ENCODE measurements around the gene LPAR6. TPM values are rescaled to one million over a fixed set of nuclear protein-coding genes. Genes with fewer than 3 reads are reported as not detected.

The LPAR6 gene
- total RNA-seq, 1 donor from 2014 or later: 6.2 TPM

DNA sequence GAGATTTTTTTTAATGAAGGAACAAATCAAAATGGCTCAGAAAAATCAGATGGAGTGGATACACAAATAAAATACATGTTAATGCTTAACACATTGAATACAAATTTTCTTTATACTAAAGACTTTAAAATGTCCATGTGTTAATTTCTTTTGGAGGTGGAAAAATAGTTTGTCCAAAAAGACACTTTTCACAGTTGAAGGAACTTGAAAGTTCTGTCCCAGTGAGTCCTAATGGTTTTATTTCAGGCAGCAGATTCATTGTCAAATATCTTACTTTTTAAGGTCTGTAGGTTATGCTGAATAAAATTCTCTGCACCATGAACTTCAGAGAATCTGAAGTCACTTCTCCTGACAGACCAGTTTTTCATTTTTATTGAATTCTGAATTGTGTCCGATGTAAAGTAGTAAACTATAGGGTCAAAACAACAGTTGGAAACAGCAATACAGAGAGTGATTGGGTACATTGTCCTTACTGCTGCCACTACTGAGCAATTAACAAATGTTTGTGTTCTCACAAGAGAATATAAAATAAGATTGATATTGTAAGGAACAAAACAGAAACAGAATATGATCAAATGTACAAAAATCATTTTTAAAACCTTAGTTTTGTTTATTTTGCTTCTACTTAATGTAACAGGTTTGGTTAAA is 1.6 kb downstream of the LPAR6 start:
- Histone ChIP-seq H3K36me3 (ENCODE audit: control insufficient read depth, insufficient read depth, low read length) (no peaks in the 10 kb centered on the region), H3K4me3 (ENCODE audit: low read depth, low read length) (peak overlapping the region; percentile 50), H3K27me3 (ENCODE audit: control insufficient read depth, insufficient read depth, low read length) (no peaks in the 10 kb centered on the region)
- TF ChIP-seq, protein P1, sequence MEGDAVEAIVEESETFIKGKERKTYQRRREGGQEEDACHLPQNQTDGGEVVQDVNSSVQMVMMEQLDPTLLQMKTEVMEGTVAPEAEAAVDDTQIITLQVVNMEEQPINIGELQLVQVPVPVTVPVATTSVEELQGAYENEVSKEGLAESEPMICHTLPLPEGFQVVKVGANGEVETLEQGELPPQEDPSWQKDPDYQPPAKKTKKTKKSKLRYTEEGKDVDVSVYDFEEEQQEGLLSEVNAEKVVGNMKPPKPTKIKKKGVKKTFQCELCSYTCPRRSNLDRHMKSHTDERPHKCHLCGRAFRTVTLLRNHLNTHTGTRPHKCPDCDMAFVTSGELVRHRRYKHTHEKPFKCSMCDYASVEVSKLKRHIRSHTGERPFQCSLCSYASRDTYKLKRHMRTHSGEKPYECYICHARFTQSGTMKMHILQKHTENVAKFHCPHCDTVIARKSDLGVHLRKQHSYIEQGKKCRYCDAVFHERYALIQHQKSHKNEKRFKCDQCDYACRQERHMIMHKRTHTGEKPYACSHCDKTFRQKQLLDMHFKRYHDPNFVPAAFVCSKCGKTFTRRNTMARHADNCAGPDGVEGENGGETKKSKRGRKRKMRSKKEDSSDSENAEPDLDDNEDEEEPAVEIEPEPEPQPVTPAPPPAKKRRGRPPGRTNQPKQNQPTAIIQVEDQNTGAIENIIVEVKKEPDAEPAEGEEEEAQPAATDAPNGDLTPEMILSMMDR (IDR thresholded peaks at IDR 0.05; ENCODE audit: insufficient read depth, low read length, poor library complexity, severe bottlenecking): no peak
- DNase-seq (ENCODE audit: low read depth): no peak

DNA sequence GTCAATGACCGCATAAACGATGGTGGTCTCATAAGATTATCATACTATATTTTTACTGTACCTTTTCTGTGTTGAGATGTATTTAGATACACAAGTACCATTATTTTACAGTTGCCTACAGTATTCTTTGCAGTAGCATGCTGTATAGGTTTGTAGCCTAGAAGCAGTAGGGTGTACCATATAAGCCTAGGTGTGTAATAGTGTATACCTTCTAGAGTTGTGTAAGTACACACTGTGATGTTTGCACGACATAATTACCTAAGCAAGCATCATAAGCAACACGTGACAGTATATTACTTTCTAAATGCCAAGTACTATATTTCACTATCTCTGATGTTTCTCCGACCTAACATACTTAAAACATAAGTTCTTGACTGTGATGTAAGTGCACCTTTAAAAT is 2.7 kb downstream of the LPAR6 start:
- DNase-seq (ENCODE audit: low read depth): no peak
- Histone ChIP-seq H3K27me3 (ENCODE audit: control insufficient read depth, insufficient read depth, low read length) (no peaks in the 10 kb centered on the region), H3K36me3 (ENCODE audit: control insufficient read depth, insufficient read depth, low read length) (no peaks in the 10 kb centered on the region), H3K4me3 (ENCODE audit: low read depth, low read length) (peak overlapping the region; percentile 17)
- TF ChIP-seq, protein P1 (IDR thresholded peaks at IDR 0.05; ENCODE audit: insufficient read depth, low read length, poor library complexity, severe bottlenecking): no peak

DNA sequence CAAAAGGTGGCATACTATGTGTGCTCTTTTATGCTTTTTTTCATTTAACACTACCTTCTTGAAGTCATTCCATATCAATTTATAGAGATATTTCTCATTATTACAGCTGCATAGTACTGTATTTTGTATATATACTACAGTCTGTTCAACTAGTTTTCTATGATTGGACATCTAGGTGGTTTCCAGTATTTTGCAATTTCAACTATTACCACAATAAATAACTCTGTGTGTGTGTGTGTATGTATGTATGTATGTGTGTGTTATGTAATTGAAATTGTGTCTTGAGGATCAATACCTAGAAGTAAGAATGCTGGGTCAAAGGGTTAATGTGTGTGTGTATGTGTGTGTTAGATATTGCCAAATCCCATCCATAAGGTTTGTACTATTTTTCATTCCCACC is 7.0 kb downstream of the LPAR6 start:
- H3K27me3 ChIP-seq (ENCODE audit: control insufficient read depth, insufficient read depth, low read length): no peaks in the 10 kb centered on the region
- H3K4me3 ChIP-seq (ENCODE audit: low read depth, low read length): no peak overlapping the region
- DNase-seq (ENCODE audit: low read depth): no peak
- H3K36me3 ChIP-seq (ENCODE audit: control insufficient read depth, insufficient read depth, low read length): no peaks in the 10 kb centered on the region
- TF ChIP-seq, protein P1 (IDR thresholded peaks at IDR 0.05; ENCODE audit: insufficient read depth, low read length, poor library complexity, severe bottlenecking): no peak

DNA sequence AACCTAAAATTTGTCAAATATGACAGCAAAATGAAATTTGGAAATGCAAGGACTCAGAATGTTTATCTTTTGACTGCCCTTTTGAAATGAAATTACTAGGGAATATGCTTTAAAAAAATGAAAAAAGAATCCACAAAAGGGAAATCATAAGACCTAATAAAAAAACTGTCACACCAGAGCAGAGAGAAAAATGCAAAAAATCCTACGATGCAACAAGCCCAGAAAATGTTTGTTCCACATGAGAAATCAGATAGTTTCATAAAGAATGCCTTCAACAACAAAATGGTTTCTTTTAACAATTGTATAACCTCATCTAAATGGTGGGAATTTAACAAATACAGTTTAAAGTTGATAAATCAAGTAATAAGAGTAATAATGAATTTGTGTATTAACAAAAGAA is 8.0 kb downstream of the LPAR6 start:
- TF ChIP-seq, protein P1 (IDR thresholded peaks at IDR 0.05; ENCODE audit: insufficient read depth, low read length, poor library complexity, severe bottlenecking): no peak
- DNase-seq (ENCODE audit: low read depth): no peak
- Histone ChIP-seq H3K36me3 (ENCODE audit: control insufficient read depth, insufficient read depth, low read length) (no peaks in the 10 kb centered on the region), H3K27me3 (ENCODE audit: control insufficient read depth, insufficient read depth, low read length) (no peaks in the 10 kb centered on the region), H3K4me3 (ENCODE audit: low read depth, low read length) (no peak overlapping the region)

DNA sequence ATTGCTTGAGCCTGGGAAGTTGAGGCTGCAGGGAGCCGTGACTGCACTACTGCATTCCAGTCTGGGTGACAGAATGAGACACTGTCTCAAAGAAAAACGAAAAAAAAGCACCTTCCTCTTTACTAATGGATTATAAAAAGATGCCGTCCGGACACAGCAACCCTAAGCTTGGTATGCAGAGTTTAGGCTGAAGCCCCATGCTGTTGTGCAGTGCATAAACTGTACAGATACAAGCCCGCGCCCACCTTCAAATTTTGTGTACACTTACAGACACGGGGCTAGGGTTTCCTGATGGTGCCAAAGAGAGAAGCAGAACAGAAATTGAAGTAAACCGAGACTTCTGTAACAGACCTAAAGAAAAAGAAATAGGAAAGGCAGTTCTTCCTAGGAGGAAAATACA is 9.0 kb downstream of the LPAR6 start:
- H3K36me3 ChIP-seq (ENCODE audit: control insufficient read depth, insufficient read depth, low read length): no peaks in the 10 kb centered on the region
- no peak for DNase-seq (ENCODE audit: low read depth)
- H3K4me3 ChIP-seq (ENCODE audit: low read depth, low read length): no peak overlapping the region
- TF ChIP-seq, protein P1 (IDR thresholded peaks at IDR 0.05; ENCODE audit: insufficient read depth, low read length, poor library complexity, severe bottlenecking): no peak
- H3K27me3 ChIP-seq (ENCODE audit: control insufficient read depth, insufficient read depth, low read length): no peaks in the 10 kb centered on the region

DNA sequence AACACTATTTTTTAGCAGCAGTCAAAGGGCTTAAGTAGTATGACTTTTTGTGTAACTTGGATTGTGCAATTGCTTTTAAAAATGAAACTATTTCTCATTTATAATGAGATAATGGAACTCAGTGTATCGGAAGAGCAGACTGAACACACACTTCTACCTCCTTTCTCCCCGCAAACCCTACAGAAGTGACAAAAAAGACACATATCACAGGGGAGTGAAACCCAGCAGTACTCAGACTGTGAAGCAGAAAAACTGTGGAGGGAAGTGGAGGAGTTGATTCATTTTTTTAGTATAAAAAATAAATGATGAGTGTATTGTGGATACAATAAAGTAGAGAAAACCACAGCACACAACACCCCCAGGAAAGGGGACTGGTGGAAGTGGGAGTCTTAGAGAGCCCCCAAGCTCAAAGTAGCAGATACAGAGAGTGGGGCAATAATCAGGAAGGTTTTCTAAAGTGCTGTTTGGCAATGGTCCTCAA is 9.7 kb downstream of the LPAR6 start:
- Histone ChIP-seq H3K27me3 (ENCODE audit: control insufficient read depth, insufficient read depth, low read length) (no peaks in the 10 kb centered on the region), H3K36me3 (ENCODE audit: control insufficient read depth, insufficient read depth, low read length) (no peaks in the 10 kb centered on the region), H3K4me3 (ENCODE audit: low read depth, low read length) (no peak overlapping the region)
- DNase-seq (ENCODE audit: low read depth): no peak
- TF ChIP-seq, protein P1 (IDR thresholded peaks at IDR 0.05; ENCODE audit: insufficient read depth, low read length, poor library complexity, severe bottlenecking): no peak
